ENCODE results near the gene VWA8.

DNA sequence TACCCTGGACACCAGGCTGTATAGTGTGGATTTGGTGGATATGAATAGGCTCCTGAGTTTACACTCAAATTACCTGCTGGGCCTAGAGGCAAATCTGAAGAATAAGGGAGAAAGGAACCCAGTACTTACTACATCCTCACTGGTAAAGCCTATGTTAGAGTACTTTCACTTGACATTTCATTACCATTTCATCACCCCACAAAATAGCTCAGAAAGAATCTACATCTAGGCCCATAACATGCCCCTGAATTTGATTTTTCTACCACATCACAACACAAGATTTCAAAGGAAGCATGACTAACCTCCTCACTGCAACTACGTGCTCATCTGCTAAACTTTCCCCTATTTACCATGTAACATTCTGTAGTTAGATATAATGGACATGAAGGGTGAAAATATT, 43.3 kb downstream of the VWA8 start:
- TF ChIP-seq, protein P1, sequence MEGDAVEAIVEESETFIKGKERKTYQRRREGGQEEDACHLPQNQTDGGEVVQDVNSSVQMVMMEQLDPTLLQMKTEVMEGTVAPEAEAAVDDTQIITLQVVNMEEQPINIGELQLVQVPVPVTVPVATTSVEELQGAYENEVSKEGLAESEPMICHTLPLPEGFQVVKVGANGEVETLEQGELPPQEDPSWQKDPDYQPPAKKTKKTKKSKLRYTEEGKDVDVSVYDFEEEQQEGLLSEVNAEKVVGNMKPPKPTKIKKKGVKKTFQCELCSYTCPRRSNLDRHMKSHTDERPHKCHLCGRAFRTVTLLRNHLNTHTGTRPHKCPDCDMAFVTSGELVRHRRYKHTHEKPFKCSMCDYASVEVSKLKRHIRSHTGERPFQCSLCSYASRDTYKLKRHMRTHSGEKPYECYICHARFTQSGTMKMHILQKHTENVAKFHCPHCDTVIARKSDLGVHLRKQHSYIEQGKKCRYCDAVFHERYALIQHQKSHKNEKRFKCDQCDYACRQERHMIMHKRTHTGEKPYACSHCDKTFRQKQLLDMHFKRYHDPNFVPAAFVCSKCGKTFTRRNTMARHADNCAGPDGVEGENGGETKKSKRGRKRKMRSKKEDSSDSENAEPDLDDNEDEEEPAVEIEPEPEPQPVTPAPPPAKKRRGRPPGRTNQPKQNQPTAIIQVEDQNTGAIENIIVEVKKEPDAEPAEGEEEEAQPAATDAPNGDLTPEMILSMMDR (conservative IDR thresholded peaks at IDR 0.05; ENCODE audit: low read depth in 2 of 2): no peak
- TF ChIP-seq POLR2AphosphoS5 (IDR thresholded peaks at IDR 0.05; ENCODE audit: low read depth): no peak
- no peak for TF ChIP-seq EZH2 (IDR thresholded peaks at IDR 0.05; ENCODE audit: low read depth, unreplicated experiment)
- TF ChIP-seq, protein P2, sequence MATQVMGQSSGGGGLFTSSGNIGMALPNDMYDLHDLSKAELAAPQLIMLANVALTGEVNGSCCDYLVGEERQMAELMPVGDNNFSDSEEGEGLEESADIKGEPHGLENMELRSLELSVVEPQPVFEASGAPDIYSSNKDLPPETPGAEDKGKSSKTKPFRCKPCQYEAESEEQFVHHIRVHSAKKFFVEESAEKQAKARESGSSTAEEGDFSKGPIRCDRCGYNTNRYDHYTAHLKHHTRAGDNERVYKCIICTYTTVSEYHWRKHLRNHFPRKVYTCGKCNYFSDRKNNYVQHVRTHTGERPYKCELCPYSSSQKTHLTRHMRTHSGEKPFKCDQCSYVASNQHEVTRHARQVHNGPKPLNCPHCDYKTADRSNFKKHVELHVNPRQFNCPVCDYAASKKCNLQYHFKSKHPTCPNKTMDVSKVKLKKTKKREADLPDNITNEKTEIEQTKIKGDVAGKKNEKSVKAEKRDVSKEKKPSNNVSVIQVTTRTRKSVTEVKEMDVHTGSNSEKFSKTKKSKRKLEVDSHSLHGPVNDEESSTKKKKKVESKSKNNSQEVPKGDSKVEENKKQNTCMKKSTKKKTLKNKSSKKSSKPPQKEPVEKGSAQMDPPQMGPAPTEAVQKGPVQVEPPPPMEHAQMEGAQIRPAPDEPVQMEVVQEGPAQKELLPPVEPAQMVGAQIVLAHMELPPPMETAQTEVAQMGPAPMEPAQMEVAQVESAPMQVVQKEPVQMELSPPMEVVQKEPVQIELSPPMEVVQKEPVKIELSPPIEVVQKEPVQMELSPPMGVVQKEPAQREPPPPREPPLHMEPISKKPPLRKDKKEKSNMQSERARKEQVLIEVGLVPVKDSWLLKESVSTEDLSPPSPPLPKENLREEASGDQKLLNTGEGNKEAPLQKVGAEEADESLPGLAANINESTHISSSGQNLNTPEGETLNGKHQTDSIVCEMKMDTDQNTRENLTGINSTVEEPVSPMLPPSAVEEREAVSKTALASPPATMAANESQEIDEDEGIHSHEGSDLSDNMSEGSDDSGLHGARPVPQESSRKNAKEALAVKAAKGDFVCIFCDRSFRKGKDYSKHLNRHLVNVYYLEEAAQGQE (IDR thresholded peaks at IDR 0.05; ENCODE audit: unreplicated experiment): no peak
- no peak for TF ChIP-seq NANOG (IDR thresholded peaks at IDR 0.05; ENCODE audit: borderline replicate concordance)
- TF ChIP-seq EZH2phosphoT487 (IDR thresholded peaks at IDR 0.05; ENCODE audit: unreplicated experiment): no peak
- no peak for TF ChIP-seq JUNB (IDR thresholded peaks at IDR 0.05; ENCODE audit: unreplicated experiment)
- TF ChIP-seq CREB1 (CRISPR knock-in tag; IDR thresholded peaks at IDR 0.05; ENCODE audit: low read depth): no peak
- TF ChIP-seq ZNF462 (CRISPR knock-in tag; IDR thresholded peaks at IDR 0.05): no peak
- no peak for TF ChIP-seq STAT1 (IDR thresholded peaks at IDR 0.05; ENCODE audit: unreplicated experiment)
- TF ChIP-seq, protein P3, sequence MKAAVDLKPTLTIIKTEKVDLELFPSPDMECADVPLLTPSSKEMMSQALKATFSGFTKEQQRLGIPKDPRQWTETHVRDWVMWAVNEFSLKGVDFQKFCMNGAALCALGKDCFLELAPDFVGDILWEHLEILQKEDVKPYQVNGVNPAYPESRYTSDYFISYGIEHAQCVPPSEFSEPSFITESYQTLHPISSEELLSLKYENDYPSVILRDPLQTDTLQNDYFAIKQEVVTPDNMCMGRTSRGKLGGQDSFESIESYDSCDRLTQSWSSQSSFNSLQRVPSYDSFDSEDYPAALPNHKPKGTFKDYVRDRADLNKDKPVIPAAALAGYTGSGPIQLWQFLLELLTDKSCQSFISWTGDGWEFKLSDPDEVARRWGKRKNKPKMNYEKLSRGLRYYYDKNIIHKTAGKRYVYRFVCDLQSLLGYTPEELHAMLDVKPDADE (IDR thresholded peaks at IDR 0.05): no peak

Data from GM23338 (cell line).